ENCODE measurements around the gene B3GALNT1. TPM values are rescaled to one million over a fixed set of nuclear protein-coding genes. Genes with fewer than 3 reads are reported as not detected.

The B3GALNT1 gene
- total RNA-seq, 3 donors from 2014 or later: 4.5 to 14.6 (median 10.8) TPM

DNA sequence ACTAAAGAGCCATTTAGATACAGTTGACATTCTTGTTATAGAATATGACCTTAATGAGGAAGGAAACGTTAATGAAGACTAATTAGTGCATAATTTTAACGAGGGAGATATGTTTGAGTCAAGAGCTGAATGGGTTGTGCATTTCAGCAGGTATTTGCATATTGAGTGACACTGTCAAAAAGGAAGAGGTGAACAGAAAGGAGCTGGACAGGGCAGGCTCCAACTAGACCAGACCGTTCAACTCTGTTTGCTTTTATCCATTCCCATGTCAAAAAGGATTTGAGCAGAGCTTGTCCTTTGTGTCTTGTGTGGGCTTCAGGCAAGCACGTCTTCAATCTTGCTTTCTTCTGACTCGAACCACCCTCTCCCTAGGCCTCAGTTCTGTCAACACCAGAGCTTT lies 40.7 kb downstream of the B3GALNT1 start:
- TF ChIP-seq POLR2A (IDR thresholded peaks at IDR 0.05) (no peak), POLR2AphosphoS5 (IDR thresholded peaks at IDR 0.05) (no peak)
- TF ChIP-seq, protein P1, sequence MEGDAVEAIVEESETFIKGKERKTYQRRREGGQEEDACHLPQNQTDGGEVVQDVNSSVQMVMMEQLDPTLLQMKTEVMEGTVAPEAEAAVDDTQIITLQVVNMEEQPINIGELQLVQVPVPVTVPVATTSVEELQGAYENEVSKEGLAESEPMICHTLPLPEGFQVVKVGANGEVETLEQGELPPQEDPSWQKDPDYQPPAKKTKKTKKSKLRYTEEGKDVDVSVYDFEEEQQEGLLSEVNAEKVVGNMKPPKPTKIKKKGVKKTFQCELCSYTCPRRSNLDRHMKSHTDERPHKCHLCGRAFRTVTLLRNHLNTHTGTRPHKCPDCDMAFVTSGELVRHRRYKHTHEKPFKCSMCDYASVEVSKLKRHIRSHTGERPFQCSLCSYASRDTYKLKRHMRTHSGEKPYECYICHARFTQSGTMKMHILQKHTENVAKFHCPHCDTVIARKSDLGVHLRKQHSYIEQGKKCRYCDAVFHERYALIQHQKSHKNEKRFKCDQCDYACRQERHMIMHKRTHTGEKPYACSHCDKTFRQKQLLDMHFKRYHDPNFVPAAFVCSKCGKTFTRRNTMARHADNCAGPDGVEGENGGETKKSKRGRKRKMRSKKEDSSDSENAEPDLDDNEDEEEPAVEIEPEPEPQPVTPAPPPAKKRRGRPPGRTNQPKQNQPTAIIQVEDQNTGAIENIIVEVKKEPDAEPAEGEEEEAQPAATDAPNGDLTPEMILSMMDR (IDR thresholded peaks at IDR 0.05): no peak
- H3K4me3 ChIP-seq: no peak overlapping the region

DNA sequence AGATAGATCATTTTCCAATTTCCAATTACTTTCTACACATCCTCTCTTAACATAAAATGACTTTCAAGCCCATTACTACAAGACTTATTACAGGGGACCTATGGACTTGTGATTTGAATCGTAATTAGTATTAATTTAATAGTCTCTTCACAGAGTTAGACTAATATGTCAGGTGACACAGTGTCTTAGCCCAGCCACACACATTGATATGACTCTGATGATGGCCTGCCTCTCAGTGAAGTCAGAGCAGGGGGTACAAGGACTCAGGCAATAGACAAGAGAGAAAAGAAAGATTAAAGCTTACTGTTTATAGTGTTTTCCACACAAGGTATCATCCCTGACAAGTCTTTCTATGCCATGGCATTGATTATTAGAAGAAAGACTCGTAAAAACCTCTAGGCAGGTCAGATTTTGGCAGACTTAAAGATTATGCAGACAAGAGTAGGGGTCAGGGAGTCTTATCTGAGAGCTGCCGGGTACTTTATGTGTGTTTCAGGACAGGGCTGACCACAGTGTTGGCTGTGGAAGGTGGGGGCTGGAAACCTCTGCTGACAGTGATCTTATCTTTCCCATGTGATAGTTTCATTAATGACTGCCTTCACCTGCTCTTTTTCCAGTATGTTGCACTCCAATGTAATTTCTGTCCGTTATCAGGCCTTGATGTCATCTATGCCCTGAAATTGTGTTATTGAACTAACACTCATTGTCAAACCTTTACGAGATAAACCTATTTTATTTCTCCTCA lies 50.1 kb downstream of the B3GALNT1 start:
- intact Hi-C loops (cut with DNase I; ENCODE audit: low total_unique reads): no loop called here
- Histone ChIP-seq H3K36me3 (no peaks in the 10 kb centered on the region), H3K4me1 (no peaks in the 10 kb centered on the region), H3K27ac (no peak overlapping the region), H3K9me3 (no peaks in the 10 kb centered on the region), H3K4me3 (no peak overlapping the region), H3K27me3 (no peaks in the 10 kb centered on the region)
- DNase-seq (ENCODE audit: low spot score in 2 of 2): no peak
- no peak for TF ChIP-seq POLR2A (IDR thresholded peaks at IDR 0.05)
- TF ChIP-seq, protein P1 (IDR thresholded peaks at IDR 0.05): no peak
- TF ChIP-seq POLR2AphosphoS5 (IDR thresholded peaks at IDR 0.05): no peak

More for the DNA sequence above, 40.7 kb downstream of the B3GALNT1 start:
- Histone ChIP-seq H3K9me3 (no peaks in the 10 kb centered on the region), H3K4me1 (no peaks in the 10 kb centered on the region), H3K36me3 (no peaks in the 10 kb centered on the region), H3K27me3 (no peaks in the 10 kb centered on the region), H3K27ac (no peak overlapping the region)
- no peak for DNase-seq (ENCODE audit: low spot score in 2 of 2)
- intact Hi-C loops (cut with DNase I; ENCODE audit: low total_unique reads): no loop called here

GRCh38 chr3:161051856-161052255 lies 53.3 kb downstream of the B3GALNT1 start:
- TF ChIP-seq, protein P1 (IDR thresholded peaks at IDR 0.05): no peak
- TF ChIP-seq POLR2A (IDR thresholded peaks at IDR 0.05): no peak
- intact Hi-C loops (cut with DNase I; ENCODE audit: low total_unique reads): no loop called here

GRCh38 chr3:161050935-161051334 lies 54.2 kb downstream of the B3GALNT1 start:
- H3K27ac ChIP-seq: no peak overlapping the region
- H3K4me3 ChIP-seq: no peak overlapping the region
- DNase-seq (ENCODE audit: low spot score in 2 of 2): no peak
- no peaks in the 10 kb centered on the region for H3K27me3 ChIP-seq
- no peaks in the 10 kb centered on the region for H3K36me3 ChIP-seq
- no peak for TF ChIP-seq POLR2A (IDR thresholded peaks at IDR 0.05)
- TF ChIP-seq, protein P1 (IDR thresholded peaks at IDR 0.05): no peak
- TF ChIP-seq POLR2AphosphoS5 (IDR thresholded peaks at IDR 0.05): no peak
- no peaks in the 10 kb centered on the region for H3K9me3 ChIP-seq
- intact Hi-C loops (cut with DNase I; ENCODE audit: low total_unique reads): no loop called here
- H3K4me1 ChIP-seq: no peaks in the 10 kb centered on the region

More at GRCh38 chr3:161051856-161052255, 53.3 kb downstream of the B3GALNT1 start:
- H3K9me3 ChIP-seq: no peaks in the 10 kb centered on the region
- no peaks in the 10 kb centered on the region for H3K27me3 ChIP-seq
- no peak overlapping the region for H3K4me3 ChIP-seq
- H3K27ac ChIP-seq: no peak overlapping the region
- H3K4me1 ChIP-seq: no peaks in the 10 kb centered on the region
- no peak for DNase-seq (ENCODE audit: low spot score in 2 of 2)
- H3K36me3 ChIP-seq: no peaks in the 10 kb centered on the region

GRCh38 chr3:161049683-161050248 lies 55.4 kb downstream of the B3GALNT1 start:
- Histone ChIP-seq H3K36me3 (no peaks in the 10 kb centered on the region), H3K9me3 (no peaks in the 10 kb centered on the region), H3K27me3 (no peaks in the 10 kb centered on the region), H3K4me1 (no peaks in the 10 kb centered on the region), H3K4me3 (no peak overlapping the region), H3K27ac (no peak overlapping the region)
- TF ChIP-seq POLR2AphosphoS5 (IDR thresholded peaks at IDR 0.05) (no peak), POLR2A (IDR thresholded peaks at IDR 0.05) (no peak)
- TF ChIP-seq, protein P1 (IDR thresholded peaks at IDR 0.05): no peak
- intact Hi-C loops (cut with DNase I; ENCODE audit: low total_unique reads): no loop called here
- no peak for DNase-seq (ENCODE audit: low spot score in 2 of 2)

All from breast epithelium (tissue), 4 donors.